ENCODE results near the gene ACTA2. TPM values are rescaled to one million over a fixed set of nuclear protein-coding genes. Genes with fewer than 3 reads are reported as not detected.

Gene ACTA2
- total and polyA plus RNA-seq, 2 donors (not counting 1 experiment from before 2014, with no cell fraction given): 1.8 to 3.7 TPM

- peaks cover 1 to 7% (median 4%) of the 10 kb centered on the region in 3 donors for H3K9me3 ChIP-seq (ENCODE audit: control extremely low read depth in 1 of 3, control insufficient read depth in 2 of 3, insufficient read depth in 1 of 3, low read length in 2 of 3)
- TF ChIP-seq CTCF (IDR thresholded peaks at IDR 0.05) (no peak), EZH2 (IDR thresholded peaks at IDR 0.05; ENCODE audit: borderline replicate concordance, insufficient read depth, low read depth, low read length, poor library complexity, severe bottlenecking) (no peak)
- H3K27me3 ChIP-seq (replicated peaks in 1 of 4; ENCODE audit: control extremely low read depth in 1 of 4, control insufficient read depth in 3 of 4, insufficient read depth in 4 of 4, low read length in 3 of 4): no peaks in the 10 kb centered on the region
- CTCF ChIA-PET: interaction anchor here (0.9 to 1.4 kb wide), 2 partner anchors 15 to 18 kb away, joined by 3 to 5 read pairs; no protein-coding TSS in a partner anchor
- no peak overlapping the region for H3K27ac ChIP-seq (ENCODE audit: low read length in 2 of 2)
- H3K4me1 Mint-ChIP-seq: peaks cover 4% of the 10 kb centered on the region
- POLR2A ChIA-PET: no interaction called here
- peaks cover under 1 to 2% of the 10 kb centered on the region in 2 donors for H3K4me1 ChIP-seq (ENCODE audit: control insufficient read depth in 2 of 2, insufficient read depth in 2 of 2, low read length in 2 of 2)
- H3K79me2 ChIP-seq (ENCODE audit: control insufficient read depth, insufficient read depth, low read length): no peaks in the 10 kb centered on the region
- no peak overlapping the region for H3K4me3 Mint-ChIP-seq
- no peaks in the 10 kb centered on the region for H3K9me3 Mint-ChIP-seq (ENCODE audit: insufficient read depth)
- H2AFZ ChIP-seq (ENCODE audit: insufficient read depth, low read depth, low read length, poor library complexity, severe bottlenecking): no peak overlapping the region
- no peak for DNase-seq
- no peaks in the 10 kb centered on the region for H3K27me3 Mint-ChIP-seq
- H3K4me2 ChIP-seq (replicated peaks; ENCODE audit: low read depth, low read length, poor library complexity, severe bottlenecking): no peak overlapping the region
- no peak overlapping the region for H3K27ac Mint-ChIP-seq
- 85% methylated on average over 1 of the region's 3 CpGs for WGBS (ENCODE audit: insufficient coverage)
- no peak overlapping the region for H3K9ac ChIP-seq (ENCODE audit: low read length)
- H3K4me3 ChIP-seq (ENCODE audit: control extremely low read depth in 1 of 5, extremely low read depth in 1 of 5, insufficient read depth in 1 of 5, low read depth in 2 of 5, low read length in 4 of 5): no peak overlapping the region
- ATAC-seq (ENCODE audit: low read depth): no peak
- H3K36me3 ChIP-seq (replicated peaks in 1 of 2; ENCODE audit: control extremely low read depth in 1 of 2, control insufficient read depth in 1 of 2, extremely low read depth in 1 of 2, insufficient read depth in 2 of 2, low read length in 1 of 2): no peaks in the 10 kb centered on the region
- intact Hi-C loops (cut with micrococcal nuclease): no loop called here
- no peaks in the 10 kb centered on the region for H4K20me1 ChIP-seq (ENCODE audit: control insufficient read depth, insufficient read depth, low read length, poor library complexity, severe bottlenecking)
These were observed 2.4 kb downstream of the ACTA2 start for GRCh38 chr10:88949912-88950837.

- H3K9me3 ChIP-seq (ENCODE audit: control extremely low read depth in 1 of 3, control insufficient read depth in 2 of 3, insufficient read depth in 1 of 3, low read length in 2 of 3): peaks cover 0 to 7% (median 4%) of the 10 kb centered on the region in 3 donors
- intact Hi-C loops (cut with micrococcal nuclease): no loop called here
- no peaks in the 10 kb centered on the region for H3K9me3 Mint-ChIP-seq (ENCODE audit: insufficient read depth)
- no peak overlapping the region for H3K9ac ChIP-seq (ENCODE audit: low read length)
- no peak for ATAC-seq (ENCODE audit: low read depth)
- DNase-seq: no peak
- no peaks in the 10 kb centered on the region for H3K27me3 ChIP-seq (replicated peaks in 1 of 4; ENCODE audit: control extremely low read depth in 1 of 4, control insufficient read depth in 3 of 4, insufficient read depth in 4 of 4, low read length in 3 of 4)
- peaks cover 10 to 11% of the 10 kb centered on the region in 2 donors for H3K4me1 ChIP-seq (ENCODE audit: control insufficient read depth in 2 of 2, insufficient read depth in 2 of 2, low read length in 2 of 2)
- ChIA-PET CTCF (interaction anchor here (0.6 to 1.4 kb wide), 3 partner anchors 11 to 16 kb away, joined by 3 to 5 read pairs (median 3); no protein-coding TSS in a partner anchor), POLR2A (no interaction called here)
- no peak overlapping the region for H3K4me2 ChIP-seq (replicated peaks; ENCODE audit: low read depth, low read length, poor library complexity, severe bottlenecking)
- H2AFZ ChIP-seq (ENCODE audit: insufficient read depth, low read depth, low read length, poor library complexity, severe bottlenecking): no peak overlapping the region
- no peak overlapping the region for H3K27ac Mint-ChIP-seq
- no peaks in the 10 kb centered on the region for H3K79me2 ChIP-seq (ENCODE audit: control insufficient read depth, insufficient read depth, low read length)
- peaks cover 14% of the 10 kb centered on the region for H3K4me1 Mint-ChIP-seq
- H3K27me3 Mint-ChIP-seq: no peaks in the 10 kb centered on the region
- no peak overlapping the region for H3K4me3 ChIP-seq (ENCODE audit: control extremely low read depth in 1 of 5, extremely low read depth in 1 of 5, insufficient read depth in 1 of 5, low read depth in 2 of 5, low read length in 4 of 5)
- no peak overlapping the region for H3K4me3 Mint-ChIP-seq
- no peaks in the 10 kb centered on the region for H4K20me1 ChIP-seq (ENCODE audit: control insufficient read depth, insufficient read depth, low read length, poor library complexity, severe bottlenecking)
- H3K27ac ChIP-seq (ENCODE audit: low read length in 2 of 2): no peak overlapping the region
- 100% methylated on average over 2 of the region's 2 CpGs for WGBS (ENCODE audit: insufficient coverage)
- TF ChIP-seq EZH2 (IDR thresholded peaks at IDR 0.05; ENCODE audit: borderline replicate concordance, insufficient read depth, low read depth, low read length, poor library complexity, severe bottlenecking) (no peak), CTCF (IDR thresholded peaks at IDR 0.05) (no peak)
- no peaks in the 10 kb centered on the region for H3K36me3 ChIP-seq (replicated peaks in 1 of 2; ENCODE audit: control extremely low read depth in 1 of 2, control insufficient read depth in 1 of 2, extremely low read depth in 1 of 2, insufficient read depth in 2 of 2, low read length in 1 of 2)
These were observed 3.5 kb downstream of the ACTA2 start for GRCh38 chr10:88949051-88949450.
